NCI-H82 treated with DMSO at 0.1 percent for 48 hours (cell line): ENCODE measurements around the gene HLA-B.
"Not testable (repeated sequence)": the region's sequence is repeated elsewhere in the genome, so short reads cannot be mapped to it uniquely, and the experiment has no call there.

Experiments
- DNase-seq: peaks from one replicate; lab custom pipeline; 2025; ENCODE audit not compliant: unreplicated experiment; lab: John Stamatoyannopoulos, UW

Gene HLA-B

DNA sequence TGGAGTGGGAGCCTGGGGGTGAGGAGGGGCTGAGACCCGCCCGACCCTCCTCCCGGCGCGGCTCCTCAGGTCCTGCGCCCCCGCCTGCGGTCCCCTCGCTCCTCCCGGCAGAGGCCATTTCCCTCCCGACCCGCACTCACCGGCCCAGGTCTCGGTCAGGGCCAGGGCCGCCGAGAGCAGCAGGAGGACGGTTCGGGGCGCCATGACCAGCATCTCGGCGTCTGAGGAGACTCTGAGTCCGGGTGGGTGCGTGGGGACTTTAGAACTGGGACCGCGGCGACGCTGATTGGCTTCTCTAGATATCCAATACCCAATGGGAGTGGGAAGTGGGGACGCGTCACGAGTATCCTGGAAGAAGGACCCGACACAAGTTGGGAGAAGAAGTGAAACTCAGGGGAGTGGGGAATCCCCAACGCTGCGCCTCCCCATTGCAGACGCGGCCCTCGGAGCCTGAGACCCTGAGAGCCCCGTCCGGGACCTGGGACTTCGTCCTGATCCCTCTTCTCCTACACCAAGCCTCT, at the start of gene HLA-B:
Gene HLA-B (minus strand): TSS at position 234 of the 521 bp plus-strand sequence. CDS start 21 bp downstream, at position 213.
- DNase-seq: no peak

DNA sequence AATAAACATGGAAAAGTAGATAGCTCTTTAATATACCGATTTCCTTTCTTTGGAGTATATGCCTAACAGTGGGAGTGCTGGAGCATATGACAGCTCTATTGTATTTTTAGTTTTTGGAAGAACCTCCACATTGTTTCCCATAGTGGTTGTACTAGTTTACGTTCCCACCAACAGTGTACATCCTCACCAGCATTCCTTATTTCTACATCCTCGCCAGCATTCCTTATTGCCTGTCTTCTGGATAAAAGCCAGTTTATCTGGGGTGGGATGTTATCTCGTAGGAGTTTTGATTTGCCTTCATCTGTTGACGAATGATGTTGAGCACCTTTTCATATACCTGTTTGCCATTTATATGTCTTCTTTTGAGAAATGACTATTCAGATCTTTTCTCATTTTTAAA, 49.0 kb upstream of the HLA-B start:
- DNase-seq: no peak

DNA sequence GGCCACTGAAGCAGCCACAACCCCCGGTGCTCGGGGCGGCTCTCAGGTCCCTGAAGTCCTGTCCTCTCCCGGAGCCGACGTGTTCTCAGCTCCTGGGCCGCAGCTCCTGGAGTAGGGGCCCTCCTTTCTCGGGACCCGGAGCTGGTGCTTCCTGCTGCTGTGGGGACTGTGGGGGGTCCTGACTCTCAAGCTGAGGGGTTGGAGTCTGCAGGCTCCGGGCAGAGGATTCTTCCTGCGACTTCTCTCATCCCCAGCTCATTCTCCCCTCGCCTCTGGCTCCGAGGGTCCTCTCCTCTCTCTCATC, 47.0 kb upstream of the HLA-B start:
- DNase-seq: not testable (repeated sequence)

DNA sequence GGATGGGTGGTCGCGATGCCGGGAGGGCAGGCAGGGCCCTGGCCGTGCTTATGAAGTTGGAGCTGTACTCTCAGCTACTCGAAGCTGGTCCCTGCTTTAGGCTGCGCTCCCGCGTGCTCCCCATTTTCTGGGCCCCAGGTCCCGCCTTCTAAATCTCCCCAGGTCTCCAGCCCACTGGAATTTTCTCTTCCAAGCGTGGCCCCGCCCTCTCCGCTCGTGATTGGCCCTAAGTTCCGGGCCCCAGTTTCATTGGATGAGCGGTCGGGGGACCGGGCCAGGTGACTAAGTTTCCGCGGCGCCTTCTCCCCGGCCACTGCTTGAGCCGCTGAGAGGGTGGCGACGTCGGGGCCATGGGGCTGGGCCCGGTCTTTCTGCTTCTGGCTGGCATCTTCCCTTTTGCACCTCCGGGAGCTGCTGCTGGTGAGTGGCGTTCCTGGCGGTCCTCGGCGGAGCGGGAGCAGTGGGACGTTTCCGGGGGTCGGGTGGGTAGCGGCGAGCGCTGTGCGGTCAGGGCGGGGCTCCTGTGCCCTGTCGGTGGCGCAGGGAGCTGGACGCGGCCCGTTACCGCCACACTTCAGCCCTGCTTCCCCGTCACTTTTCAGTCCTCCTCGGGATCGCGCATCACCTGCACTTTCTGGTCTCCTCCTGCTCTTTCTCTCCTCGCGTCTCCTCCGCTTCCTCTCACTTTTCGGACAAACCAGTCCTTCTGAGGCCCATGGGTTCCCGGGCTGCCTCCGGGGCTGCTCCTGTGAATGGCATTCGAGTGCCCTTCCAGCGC, 46.5 kb upstream of the HLA-B start, which contains the start of gene MICA:
Gene MICA (plus strand): TSS at position 313 of the 778 bp plus-strand sequence. CDS start 38 bp downstream, at position 351.
- DNase-seq: no peak

DNA sequence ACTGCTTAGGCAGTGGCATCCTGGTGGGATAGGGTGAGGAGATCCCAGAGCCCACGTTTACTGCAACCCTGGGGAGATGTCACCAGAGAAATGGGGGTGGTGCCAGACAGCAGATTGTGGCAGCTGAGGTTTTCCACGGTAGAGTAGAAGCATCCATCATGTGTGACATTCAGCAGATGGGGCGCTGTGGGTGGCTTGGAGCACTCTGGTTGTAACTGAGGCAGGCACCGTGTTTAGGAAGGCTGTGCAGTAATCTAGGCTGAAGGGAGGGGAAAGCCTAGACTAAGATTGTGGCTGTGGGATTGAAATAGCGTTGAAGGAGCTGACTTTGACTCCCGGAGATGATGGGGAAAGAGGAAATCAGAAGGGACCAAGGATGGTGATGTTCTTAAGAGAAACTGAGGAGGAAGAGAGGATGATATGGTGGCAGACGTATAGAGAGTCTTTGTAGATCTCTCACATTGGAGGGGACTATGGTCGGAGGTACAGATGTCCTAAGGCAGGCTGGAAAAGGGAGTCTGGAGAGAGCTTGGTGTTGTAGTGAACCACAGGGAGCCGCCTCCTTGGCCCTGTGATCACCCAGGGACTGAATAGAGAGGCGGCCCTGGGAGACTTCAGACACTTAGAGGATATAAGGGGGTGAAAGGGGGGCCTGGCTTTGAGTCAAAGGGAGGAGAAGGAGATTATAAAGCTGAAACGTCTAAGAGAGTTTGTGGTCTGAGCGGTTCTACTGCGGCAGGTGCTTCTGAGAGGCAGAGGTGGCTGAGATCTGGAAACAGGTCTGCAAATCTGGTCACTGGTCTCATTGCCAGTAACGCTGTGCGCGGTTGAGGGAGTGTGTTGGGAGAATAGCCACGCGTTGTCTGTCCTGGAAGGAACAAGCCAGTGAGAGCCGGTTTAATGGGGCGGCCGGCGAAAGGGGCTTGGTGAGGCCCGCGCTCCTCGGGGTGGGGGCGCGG, 45.6 kb upstream of the HLA-B start:
- no peak for DNase-seq

DNA sequence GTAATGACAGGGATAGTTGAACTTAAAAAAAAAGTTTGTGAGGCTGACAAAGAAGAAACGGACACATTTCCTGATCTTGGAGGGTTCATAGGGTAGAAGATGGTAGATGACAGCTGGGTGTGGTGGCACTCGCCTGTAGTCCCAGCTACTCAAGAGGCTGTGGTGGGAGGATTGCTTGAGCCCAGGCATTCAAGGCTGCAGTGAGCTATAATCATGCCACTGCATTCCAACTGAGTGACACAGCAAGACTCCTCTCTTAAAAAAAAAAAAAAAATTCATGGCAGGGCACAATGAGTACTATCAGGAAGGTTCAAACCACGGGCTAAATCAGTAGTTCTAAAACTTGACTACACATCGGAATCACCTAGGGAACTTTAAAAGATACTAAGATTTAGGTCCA, 44.4 kb upstream of the HLA-B start:
- no peak for DNase-seq

DNA sequence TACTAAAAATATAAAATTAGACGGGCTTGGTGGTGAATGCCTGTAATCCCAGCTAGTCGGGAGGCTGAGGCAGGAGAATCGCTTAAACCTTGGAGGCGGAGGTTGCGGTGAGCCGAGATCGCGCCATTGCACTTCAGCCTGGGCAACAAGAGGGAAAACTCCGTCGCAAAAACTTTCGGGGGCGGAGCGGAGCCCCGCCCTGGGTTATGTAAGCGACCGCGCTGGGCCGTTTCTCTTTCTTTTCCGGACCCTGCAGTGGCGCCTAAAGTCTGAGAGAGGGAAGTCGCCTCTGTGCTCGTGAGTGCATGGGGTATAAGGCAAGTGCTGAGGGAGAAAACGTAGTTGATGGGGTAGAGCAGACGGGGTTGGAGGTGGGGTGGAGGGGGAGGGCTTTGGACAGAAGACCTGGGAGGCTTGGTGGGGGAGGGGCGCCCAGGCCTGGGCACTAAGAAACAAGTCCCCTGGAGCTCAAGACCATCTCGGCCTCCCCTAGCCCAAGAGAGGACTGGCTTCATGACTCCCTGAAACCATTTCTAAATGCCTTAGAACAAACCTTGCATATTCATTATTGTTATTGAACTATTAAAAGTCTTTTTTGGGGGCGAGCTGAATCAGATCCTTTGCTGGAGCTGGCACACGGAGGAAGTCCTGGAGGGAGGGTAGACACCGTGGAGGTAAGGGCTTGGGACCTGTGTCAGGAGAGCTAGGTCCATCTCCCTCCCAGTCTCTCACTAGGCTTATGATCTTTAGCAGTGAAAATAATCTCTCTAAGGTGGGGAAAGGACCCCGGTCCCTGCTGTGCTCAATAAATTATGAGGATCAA, 43.7 kb upstream of the HLA-B start:
- no peak for DNase-seq

DNA sequence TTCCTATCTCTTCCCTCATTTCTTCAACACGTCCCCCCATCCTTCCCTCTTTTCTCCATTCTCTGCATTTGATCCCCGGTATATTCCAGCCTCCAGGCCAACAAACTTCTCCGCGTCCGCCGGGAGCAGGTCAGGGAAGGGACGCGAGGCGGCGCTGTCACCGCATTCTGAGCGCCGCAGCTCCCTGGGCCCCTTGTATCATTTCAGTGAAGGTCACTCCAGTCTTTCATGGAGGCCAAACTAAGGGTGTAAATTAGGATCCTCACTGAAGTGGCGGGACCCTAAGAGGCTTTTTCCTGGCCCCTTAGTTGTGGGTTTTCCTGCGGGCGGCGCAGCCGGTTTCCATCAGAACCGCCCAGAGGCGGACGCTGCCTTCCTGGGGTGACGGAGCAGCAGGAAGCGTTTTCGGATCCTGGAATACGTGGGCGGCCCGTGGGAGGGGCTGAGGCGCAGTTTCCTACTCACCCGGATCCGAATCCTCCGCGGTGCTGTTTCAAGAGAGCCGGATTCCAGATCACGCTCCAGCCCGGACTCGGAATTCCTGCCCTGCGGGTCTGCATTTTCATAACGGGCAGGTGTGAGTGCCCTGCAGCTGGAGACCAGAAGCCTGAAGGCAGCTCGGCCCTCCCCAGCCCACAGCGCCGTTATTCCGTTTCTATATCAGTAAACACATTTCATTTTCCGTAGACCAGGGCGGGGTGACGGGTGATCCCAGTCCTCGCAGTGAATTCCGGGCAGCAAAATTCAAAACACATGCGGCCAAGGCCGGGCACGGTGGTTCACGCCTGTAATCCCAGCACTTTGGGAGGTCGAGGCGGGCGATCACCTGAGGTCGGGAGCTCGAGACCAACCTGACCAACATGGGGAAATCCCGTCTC, 42.8 kb upstream of the HLA-B start:
- no peak for DNase-seq

DNA sequence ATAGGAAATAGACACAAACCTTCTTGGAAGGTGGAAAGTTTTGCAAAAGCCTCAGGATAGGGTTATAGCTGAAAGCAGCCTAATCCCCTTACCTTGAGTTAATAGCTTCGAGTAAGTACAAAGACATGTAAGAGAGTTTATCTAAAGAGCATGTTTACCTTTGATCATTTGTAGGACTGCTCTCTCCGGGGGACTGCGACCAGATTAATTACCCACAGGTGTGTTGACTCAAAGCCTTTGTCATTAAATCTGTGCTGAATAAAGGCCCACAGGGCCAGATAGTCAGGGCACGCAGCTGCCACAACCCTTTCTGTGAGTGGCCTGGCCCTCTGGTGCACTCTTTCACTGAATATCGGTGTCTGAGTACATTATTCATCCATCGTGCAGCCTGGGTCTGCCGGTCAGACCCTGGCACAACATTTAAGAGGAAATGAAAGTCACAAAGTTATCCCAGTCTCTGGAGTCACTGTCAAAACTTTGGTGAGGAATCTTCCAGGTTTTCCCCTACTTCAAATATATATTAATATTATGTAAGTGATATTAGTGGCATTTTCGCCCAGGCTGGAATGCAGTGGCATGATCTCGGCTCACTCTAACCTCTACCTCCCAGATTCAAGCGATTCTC, 41.0 kb upstream of the HLA-B start:
- DNase-seq: no peak

DNA sequence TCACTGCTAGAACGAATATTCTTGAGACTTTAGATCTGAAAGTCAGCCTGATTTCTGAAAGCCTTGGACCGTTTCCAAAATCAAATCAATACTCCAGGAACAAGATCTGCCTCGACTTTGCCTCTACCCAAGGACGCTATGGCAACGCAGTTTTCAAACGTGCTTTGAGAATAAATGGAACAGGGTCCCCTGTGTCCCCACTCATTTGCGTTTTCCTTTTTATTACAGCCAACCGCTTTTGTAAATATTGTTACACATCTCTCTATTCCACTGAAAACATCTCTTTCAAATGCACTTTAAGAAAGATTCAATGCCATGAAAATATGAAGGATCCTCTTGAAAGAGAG, 40.1 kb upstream of the HLA-B start:
- not testable (repeated sequence) for DNase-seq

DNA sequence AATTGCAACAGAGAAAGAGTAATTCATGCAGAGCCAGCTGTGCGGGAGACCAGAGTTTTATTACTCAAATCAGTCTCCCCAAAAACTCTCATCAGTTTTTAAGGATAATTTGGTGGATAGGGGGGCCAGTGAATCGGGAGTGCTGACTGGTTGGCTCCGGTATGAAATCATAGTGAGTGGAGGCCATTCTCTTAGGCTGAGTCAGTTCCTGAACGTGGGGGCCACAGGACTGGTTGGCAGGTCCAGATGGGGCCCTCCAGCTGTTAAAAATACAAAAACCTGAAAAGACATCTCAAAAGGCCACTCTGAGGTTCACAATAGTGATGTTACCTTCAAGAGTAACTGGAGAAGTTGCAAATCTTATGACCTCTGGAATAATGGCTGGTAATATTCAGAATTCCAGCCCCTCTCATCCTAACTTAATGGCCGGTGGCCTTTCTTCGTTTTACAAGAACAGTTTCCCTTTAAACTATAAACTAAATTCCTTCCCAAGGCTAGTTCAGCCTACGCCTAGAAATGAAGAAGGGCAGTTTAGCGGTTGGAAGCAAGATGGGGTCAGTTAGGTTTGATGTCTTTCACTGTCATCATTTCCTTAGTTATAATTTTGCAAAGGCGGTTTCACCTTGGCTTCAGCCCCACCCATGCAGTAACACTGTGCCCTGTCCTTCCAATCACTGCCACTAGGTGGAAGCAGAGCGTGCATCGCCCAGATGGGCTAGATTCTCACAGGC, 39.6 kb upstream of the HLA-B start:
- peak; percentile 47 for DNase-seq

DNA sequence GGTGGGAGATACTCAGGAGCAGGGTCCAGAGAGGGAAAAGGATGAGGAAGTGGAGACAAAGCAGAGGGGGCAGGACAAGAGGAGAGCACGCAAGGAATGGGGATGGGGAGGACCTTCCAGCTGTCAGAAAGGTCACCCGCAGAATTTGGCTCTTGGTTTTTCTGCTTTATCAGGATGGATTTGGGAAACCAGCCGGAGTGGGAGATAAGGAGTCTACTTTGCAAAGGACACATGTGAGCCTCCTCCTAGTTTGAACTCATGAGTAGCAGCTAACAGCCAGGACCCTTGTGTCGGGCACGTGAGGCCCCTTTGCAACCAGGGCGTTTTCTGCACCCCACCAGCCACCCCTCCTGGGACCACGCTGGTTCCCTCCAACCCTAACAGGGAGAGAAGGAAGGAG, 38.9 kb upstream of the HLA-B start:
- no peak for DNase-seq

DNA sequence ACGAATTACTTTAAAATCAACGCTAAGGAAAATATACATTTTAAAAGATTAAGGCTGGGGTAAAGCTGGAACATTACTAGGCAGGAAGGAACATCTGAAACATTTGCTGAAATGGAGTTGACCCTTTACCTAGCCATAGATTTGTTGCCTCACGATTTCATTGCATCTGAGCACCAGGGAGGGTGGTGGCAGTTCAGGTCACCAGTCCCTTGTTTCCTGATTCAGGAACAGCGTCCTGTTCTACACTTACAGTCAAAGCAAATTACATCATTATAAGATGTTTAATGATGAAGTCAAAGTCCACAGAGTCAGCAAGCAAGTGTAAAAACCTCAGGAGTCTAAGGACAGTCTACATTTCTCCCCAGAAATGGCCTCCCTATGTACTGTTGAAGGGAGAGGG, 37.4 kb upstream of the HLA-B start:
- DNase-seq: no peak

DNA sequence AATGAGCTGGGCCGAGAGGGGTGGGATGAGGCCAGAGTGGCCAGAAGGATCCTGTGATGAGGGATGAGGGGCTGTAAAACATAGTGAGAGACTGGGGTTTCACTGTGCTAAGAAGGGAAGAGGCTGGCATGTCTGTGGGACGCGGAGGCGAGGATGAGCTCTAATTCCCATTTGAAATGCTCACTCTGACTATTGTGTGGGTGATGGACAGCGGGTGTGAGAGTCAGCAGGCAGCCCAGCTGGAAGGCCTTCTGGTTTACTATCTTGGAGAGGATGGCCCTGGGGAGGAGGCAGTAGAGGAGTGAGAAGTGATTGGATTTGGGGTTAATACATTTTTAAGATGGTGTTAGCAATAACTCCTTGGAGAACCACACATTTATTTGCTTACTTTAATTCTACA, 37.0 kb upstream of the HLA-B start:
- DNase-seq: no peak

DNA sequence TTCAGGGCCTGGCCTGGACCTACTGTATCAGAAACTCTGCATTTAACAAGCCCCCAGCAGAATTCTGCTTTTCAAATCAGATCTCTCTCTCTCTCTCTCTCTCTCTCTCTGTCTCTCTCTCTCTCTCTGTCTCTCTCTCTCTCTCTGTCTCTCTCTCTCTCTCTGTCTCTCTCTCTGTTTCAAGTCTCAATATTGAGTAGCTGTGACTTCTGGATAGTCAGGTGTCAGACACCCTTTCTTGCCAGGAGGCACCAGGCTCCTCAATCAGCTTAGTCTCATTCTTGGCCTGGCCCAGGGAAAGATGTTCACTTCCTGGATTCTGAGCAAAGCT, 32.8 kb upstream of the HLA-B start:
- DNase-seq: not testable (repeated sequence)

DNA sequence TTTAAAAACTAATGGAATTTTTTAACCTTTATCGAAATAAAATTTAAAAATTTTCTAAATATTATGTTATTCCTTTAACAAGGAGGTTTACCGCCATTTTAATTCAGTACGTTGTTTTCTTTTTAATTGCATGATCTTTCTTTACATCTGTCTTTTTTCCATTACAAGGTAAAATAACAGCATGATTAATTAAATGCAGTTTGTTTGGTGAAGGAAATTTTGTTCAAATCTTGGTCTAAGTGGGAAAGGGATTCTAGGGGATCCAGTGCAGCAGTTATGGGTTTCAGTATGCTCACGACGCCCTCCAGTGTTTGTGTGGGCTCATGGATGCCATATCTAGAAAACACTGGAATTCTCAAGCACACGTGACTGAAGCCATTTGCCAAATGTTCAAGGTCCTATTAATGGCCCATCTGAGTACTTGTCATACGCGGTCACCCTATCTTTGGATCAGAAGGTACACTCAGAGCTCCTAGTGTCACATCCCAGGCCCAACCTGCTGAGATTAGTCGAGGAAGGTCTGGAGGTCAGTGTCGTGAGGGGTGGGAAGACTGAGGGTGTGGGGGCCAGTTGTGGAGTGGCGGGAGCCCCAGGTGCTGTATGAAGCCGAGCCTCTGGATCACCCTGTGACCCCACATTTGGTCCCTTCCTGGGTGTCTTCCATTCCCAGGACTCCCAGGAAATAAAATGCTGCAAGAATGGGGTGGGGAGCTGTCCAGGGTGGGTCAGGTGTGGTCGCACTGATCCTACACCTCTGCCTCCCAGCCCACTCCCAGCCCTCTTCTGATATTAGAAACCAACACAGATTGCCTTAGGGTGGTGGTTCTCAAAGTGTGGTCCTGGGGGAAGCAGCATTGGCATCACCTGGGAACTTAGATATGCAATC, 32.2 kb upstream of the HLA-B start:
- not testable (repeated sequence) for DNase-seq

DNA sequence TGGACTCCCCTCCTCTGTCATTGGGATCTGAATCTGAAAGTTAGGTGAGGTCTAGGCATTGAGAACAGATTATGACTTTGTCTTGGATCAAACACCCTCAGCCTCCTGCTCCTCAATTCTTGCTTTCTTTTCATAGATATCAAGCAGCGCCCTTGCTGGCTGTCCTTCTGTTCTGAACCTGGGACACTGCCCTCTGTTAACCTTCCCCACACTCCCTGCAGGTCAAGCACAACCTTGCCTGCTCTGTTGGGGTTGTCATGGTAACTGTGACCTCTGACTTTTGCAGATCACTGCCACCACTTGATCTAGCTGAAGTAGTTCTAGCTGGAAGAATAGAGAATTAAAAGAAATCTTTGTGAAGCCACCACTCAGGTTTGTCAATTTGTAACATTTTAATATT, 30.0 kb upstream of the HLA-B start:
- no peak for DNase-seq

DNA sequence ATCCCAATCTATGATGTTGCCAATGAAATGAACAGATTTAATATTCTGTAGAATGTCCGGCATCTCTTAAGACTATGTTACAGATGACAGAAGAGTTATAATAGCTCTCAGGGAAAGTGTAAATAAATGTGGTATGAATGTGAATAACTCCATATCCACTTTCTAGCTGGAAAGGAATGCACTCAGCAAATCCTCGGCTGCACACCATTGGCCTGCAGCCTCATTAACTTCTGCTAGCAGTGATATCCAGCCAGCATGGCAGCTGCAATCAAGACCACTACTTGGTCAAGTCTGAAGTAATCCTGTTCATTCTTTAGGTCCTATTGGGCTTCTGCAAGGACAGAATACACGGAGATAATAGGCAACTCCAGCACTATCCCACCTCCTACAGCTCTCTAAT, 29.1 kb upstream of the HLA-B start:
- DNase-seq: no peak
